GM12875 (cell line): ENCODE data around the gene EPHA1.
A peak's percentile ranks its signal among the peaks of the same experiment; 100 is the strongest.
"Not testable (repeated sequence)": the region's sequence is repeated elsewhere in the genome, so short reads cannot be mapped to it uniquely, and the experiment has no call there.

ENCODE experiments used
- H3K4me3 ChIP-seq: one replicate; pipeline ENCODE4 v1.5.1; 2011; ENCODE audit warnings: low read depth, low read length, control low read depth
- CTCF ChIP-seq: IDR thresholded peaks from 2 replicates; pipeline ENCODE4 v1.5.1; 2011; ENCODE audit warnings: low read depth, mild to moderate bottlenecking, control low read depth, inconsistent platforms, low read length, moderate library complexity, borderline replicate concordance; ENCODE audit not compliant: insufficient read depth

The EPHA1 gene

GRCh38 chr7:143418681-143419458 is 10.2 kb upstream of the EPHA1 start:
- no peak overlapping the region for H3K4me3 ChIP-seq
- no peak for TF ChIP-seq CTCF

- H3K4me3 ChIP-seq = no peak overlapping the region
These were observed 9.2 kb upstream of the EPHA1 start for GRCh38 chr7:143417734-143418383.

GRCh38 chr7:143416565-143417149 is 8.0 kb upstream of the EPHA1 start:
- no peak overlapping the region for H3K4me3 ChIP-seq
- TF ChIP-seq CTCF = peak; percentile 41; the same call in 1 of the 2 replicates

More at GRCh38 chr7:143417734-143418383, 9.2 kb upstream of the EPHA1 start:
- no peak for TF ChIP-seq CTCF

- no peak for TF ChIP-seq CTCF
These were observed 7.2 kb upstream of the EPHA1 start for GRCh38 chr7:143415742-143416397.

GRCh38 chr7:143415209-143415608 is 6.6 kb upstream of the EPHA1 start:
- H3K4me3 ChIP-seq = not testable (repeated sequence)

More at GRCh38 chr7:143415742-143416397, 7.2 kb upstream of the EPHA1 start:
- H3K4me3 ChIP-seq = no peak overlapping the region

GRCh38 chr7:143413123-143413522 is 4.5 kb upstream of the EPHA1 start:
- no peak for TF ChIP-seq CTCF
- H3K4me3 ChIP-seq = no peak overlapping the region

- no peak overlapping the region for H3K4me3 ChIP-seq
- no peak for TF ChIP-seq CTCF
These were observed 3.5 kb upstream of the EPHA1 start for GRCh38 chr7:143411976-143412708.
